Upper lobe of left lung (tissue), 6 donors: Measurements from ENCODE around the gene SVOP. TPM values are rescaled to one million over a fixed set of nuclear protein-coding genes. Genes with fewer than 3 reads are reported as not detected.
"Not testable (repeated sequence)": the region's sequence is repeated elsewhere in the genome, so short reads cannot be mapped to it uniquely, and the experiment has no call there.

Experiments
- ATAC-seq, 2 donors: fragments of 200-7000 bp; cut with Tn5 transposase; one replicate each; pipeline ENCODE4 v1.9.1; 2022; ENCODE audit warnings: mild to moderate bottlenecking in 2 of 2, moderate library complexity in 2 of 2; ENCODE audit not compliant: low FRiP score in 2 of 2
- DNase-seq, 2 donors: peaks; one replicate each; pipeline ENCODE4 v3.0.0-alpha.2; 2019 to 2020
- H3K27ac ChIP-seq, 4 donors: fragments of 200-600 bp; sonication (generic); one replicate each; pipeline ENCODE4 v1.5.1; 2016 to 2019
- H3K27me3 ChIP-seq, 4 donors: fragments of 200-600 bp; sonication (generic); one replicate each; pipeline ENCODE4 v1.5.1; 2017 to 2019
- H3K36me3 ChIP-seq, 4 donors: fragments of 200-600 bp; sonication (generic); one replicate each; pipeline ENCODE4 v1.5.1; 2016 to 2019
- H3K4me1 ChIP-seq, 4 donors: fragments of 200-600 bp; sonication (generic); one replicate each; pipeline ENCODE4 v1.5.1; 2018 to 2019
- H3K4me3 ChIP-seq, 4 donors: fragments of 200-600 bp; sonication (generic); one replicate each; pipeline ENCODE4 v1.5.1; 2017 to 2019; ENCODE audit warnings: mild to moderate bottlenecking in 2 of 4, moderate library complexity in 1 of 4
- H3K9me3 ChIP-seq, 4 donors: fragments of 200-600 bp; sonication (generic); one replicate each; pipeline ENCODE4 v1.5.1; 2018 to 2019
- CTCF ChIP-seq, 6 experiments: fragments of 450-650 bp in 4 of 6; fragments of 200-600 bp in 2 of 6; sonication (generic) in 2 of 6; IDR thresholded peaks; one replicate each; pipeline ENCODE4 v1.5.1; 2016 to 2019; ENCODE audit warnings: antibody characterized with exemption in 6 of 6
- EP300 ChIP-seq, 4 donors: sonication (generic); formaldehyde crosslinking; IDR thresholded peaks; one replicate each; pipeline ENCODE4 v1.5.1; 2017; ENCODE audit warnings: antibody characterized with exemption in 4 of 4, control low read depth in 2 of 4
- POLR2A ChIP-seq, 4 donors: fragments of 450-650 bp; IDR thresholded peaks; one replicate each; pipeline ENCODE4 v1.5.1; 2016 to 2017; ENCODE audit warnings: antibody characterized with exemption in 4 of 4, mild to moderate bottlenecking in 2 of 4
- POLR2AphosphoS5 ChIP-seq, 2 donors: sonication (generic); formaldehyde crosslinking; IDR thresholded peaks; one replicate each; pipeline ENCODE4 v1.5.1; 2017; ENCODE audit warnings: antibody characterized with exemption in 2 of 2
- WGBS, 2 donors: methylation state at CpG; one replicate each; pipeline ENCODE4 v1.1.5; 2017 to 2018; 5-methylcytosine and 5-hydroxymethylcytosine counted together
- total RNA-seq, 6 donors: library from RNA; depleted of rRNA in 4 of 6; stranded (reverse); fragments of >200 nt in 4 of 6; gene quantifications; one replicate each; pipeline versions ENCODE4 v1.1.0 to v1.2.1, GENCODE V29; 2016 to 2021
- donor health status: DM: no; HTN: no; CAD: no; lungs with moderate emphysema.
- donor health status: DM: no; HTN: yes; CAD: no; lungs with severe emphysema.

SVOP gene
- total RNA-seq, 6 donors from 2014 or later, result not detected

GRCh38 chr12:109064143-109064542 lies 43.3 kb upstream of the SVOP start:
- TF ChIP-seq POLR2AphosphoS5 (IDR thresholded peaks at IDR 0.05) (no peak), CTCF (IDR thresholded peaks at IDR 0.05) (no peak), EP300 (IDR thresholded peaks at IDR 0.05) (no peak), POLR2A (IDR thresholded peaks at IDR 0.05) (no peak)
- H3K9me3 ChIP-seq, result no peaks in the 10 kb centered on the region
- DNase-seq (no peak), ATAC-seq (no peak)
- H3K27me3 ChIP-seq, result no peaks in the 10 kb centered on the region
- no peak overlapping the region for H3K27ac ChIP-seq
- WGBS, 2 donors, result 90 to 96% methylated on average over 2 to 3 of the region's 3 CpGs
- no peaks in the 10 kb centered on the region for H3K4me1 ChIP-seq
- H3K4me3 ChIP-seq, result no peak overlapping the region
- peaks cover 0 to 57% (median 23%) of the 10 kb centered on the region in 4 donors for H3K36me3 ChIP-seq

GRCh38 chr12:109058773-109059172 lies 37.9 kb upstream of the SVOP start:
- Histone ChIP-seq H3K27me3 (no peaks in the 10 kb centered on the region), H3K4me1 (peaks cover 0 to 9% (median 7%) of the 10 kb centered on the region in 4 donors), H3K4me3 (no peak overlapping the region), H3K27ac (no peak overlapping the region), H3K9me3 (no peaks in the 10 kb centered on the region), H3K36me3 (peaks cover 0 to 40% (median 15%) of the 10 kb centered on the region in 4 donors)
- DNase-seq (no peak), ATAC-seq (no peak)
- 87% methylated on average over 6 of the region's 6 CpGs for WGBS, 2 donors
- TF ChIP-seq POLR2AphosphoS5 (IDR thresholded peaks at IDR 0.05) (no peak), CTCF (IDR thresholded peaks at IDR 0.05) (no peak), POLR2A (IDR thresholded peaks at IDR 0.05) (no peak), EP300 (IDR thresholded peaks at IDR 0.05) (no peak)

GRCh38 chr12:109057376-109057775 lies 36.5 kb upstream of the SVOP start:
- H3K27me3 ChIP-seq, result no peaks in the 10 kb centered on the region
- TF ChIP-seq POLR2AphosphoS5 (IDR thresholded peaks at IDR 0.05), result no peak
- TF ChIP-seq CTCF (IDR thresholded peaks at IDR 0.05), result no peak
- no peak for TF ChIP-seq POLR2A (IDR thresholded peaks at IDR 0.05)
- TF ChIP-seq EP300 (IDR thresholded peaks at IDR 0.05), result no peak
- H3K4me3 ChIP-seq, result no peak overlapping the region
- DNase-seq, result no peak
- peaks cover 4 to 16% (median 13%) of the 10 kb centered on the region in 4 donors for H3K4me1 ChIP-seq
- no peaks in the 10 kb centered on the region for H3K9me3 ChIP-seq
- peaks cover 0 to 30% (median 12%) of the 10 kb centered on the region in 4 donors for H3K36me3 ChIP-seq
- ATAC-seq, result no peak
- WGBS, 2 donors, result 100% methylated on average over 1 of the region's 1 CpG
- no peak overlapping the region for H3K27ac ChIP-seq

- H3K27ac ChIP-seq, result no peak overlapping the region
- TF ChIP-seq CTCF (IDR thresholded peaks at IDR 0.05), result no peak
- no peak for TF ChIP-seq POLR2A (IDR thresholded peaks at IDR 0.05)
- TF ChIP-seq POLR2AphosphoS5 (IDR thresholded peaks at IDR 0.05), result no peak
- TF ChIP-seq EP300 (IDR thresholded peaks at IDR 0.05), result no peak
- H3K4me1 ChIP-seq, result peaks cover 8 to 20% (median 15%) of the 10 kb centered on the region in 4 donors
- H3K4me3 ChIP-seq, result no peak overlapping the region
- peaks cover 0 to 30% (median 12%) of the 10 kb centered on the region in 4 donors for H3K36me3 ChIP-seq
- no peaks in the 10 kb centered on the region for H3K27me3 ChIP-seq
- WGBS, 2 donors, result 91 to 93% methylated on average over 3 of the region's 3 CpGs
- DNase-seq, result no peak
- ATAC-seq, result no peak
- H3K9me3 ChIP-seq, result no peaks in the 10 kb centered on the region
Observed at GRCh38 chr12:109056891-109057290, 36.0 kb upstream of the SVOP start.

GRCh38 chr12:109054520-109054919 lies 33.7 kb upstream of the SVOP start:
- ATAC-seq, result no peak
- no peak for TF ChIP-seq CTCF (IDR thresholded peaks at IDR 0.05)
- H3K27ac ChIP-seq, result peak overlapping the region in 3 of 4 donors; percentile 83 to 93 (median 90)
- H3K36me3 ChIP-seq, result peaks cover 0 to 18% (median 12%) of the 10 kb centered on the region in 4 donors
- no peak overlapping the region for H3K4me3 ChIP-seq
- H3K9me3 ChIP-seq, result no peaks in the 10 kb centered on the region
- DNase-seq, result no peak
- no peaks in the 10 kb centered on the region for H3K27me3 ChIP-seq
- peaks cover 11 to 23% (median 16%) of the 10 kb centered on the region in 4 donors for H3K4me1 ChIP-seq

- Histone ChIP-seq H3K27ac (peak overlapping the region; percentile 83 to 93 (median 91)), H3K36me3 (peaks cover 0 to 14% (median 10%) of the 10 kb centered on the region in 4 donors), H3K4me3 (peak overlapping the region in 3 of 4 donors; percentile 80 to 96 (median 92)), H3K4me1 (peaks cover 11 to 23% (median 16%) of the 10 kb centered on the region in 4 donors)
- 75 to 79% methylated on average over 4 of the region's 4 CpGs for WGBS, 2 donors
- DNase-seq, H3K27me3 ChIP-seq, ATAC-seq, H3K9me3 ChIP-seq: not testable (repeated sequence)
Observed at GRCh38 chr12:109054124-109054513, 33.3 kb upstream of the SVOP start.
